ENCODE data around the gene ACSF3.

Gene ACSF3

GRCh38 chr16:89131783-89132182 lies 38.1 kb downstream of the ACSF3 start:
- DNase-seq (ENCODE audit: low read depth) = no peak

- no peak for DNase-seq (ENCODE audit: low read depth)
Measured at GRCh38 chr16:89132194-89133005, 38.7 kb downstream of the ACSF3 start.

GRCh38 chr16:89133457-89134127 lies 39.9 kb downstream of the ACSF3 start:
- DNase-seq (ENCODE audit: low read depth) = no peak

GRCh38 chr16:89134269-89134668 lies 40.6 kb downstream of the ACSF3 start:
- no peak for DNase-seq (ENCODE audit: low read depth)

- DNase-seq (ENCODE audit: low read depth) = no peak
Measured at GRCh38 chr16:89135166-89135565, 41.5 kb downstream of the ACSF3 start.

- no peak for DNase-seq (ENCODE audit: low read depth)
Measured at GRCh38 chr16:89135971-89136765, 42.5 kb downstream of the ACSF3 start.

- DNase-seq (ENCODE audit: low read depth) = no peak
Measured at GRCh38 chr16:89136931-89137330, 43.3 kb downstream of the ACSF3 start.

- no peak for DNase-seq (ENCODE audit: low read depth)
Measured at GRCh38 chr16:89137666-89138512, 44.2 kb downstream of the ACSF3 start.

GRCh38 chr16:89138513-89138795 lies 44.8 kb downstream of the ACSF3 start:
- DNase-seq (ENCODE audit: low read depth) = no peak

GRCh38 chr16:89138843-89139520 lies 45.3 kb downstream of the ACSF3 start:
- no peak for DNase-seq (ENCODE audit: low read depth)

GRCh38 chr16:89139907-89140361 lies 46.3 kb downstream of the ACSF3 start:
- no peak for DNase-seq (ENCODE audit: low read depth)

- no peak for DNase-seq (ENCODE audit: low read depth)
Measured at GRCh38 chr16:89140401-89140800, 46.7 kb downstream of the ACSF3 start.

- DNase-seq (ENCODE audit: low read depth) = no peak
Measured at GRCh38 chr16:89140981-89141883, 47.6 kb downstream of the ACSF3 start.

- DNase-seq (ENCODE audit: low read depth) = no peak
Measured at GRCh38 chr16:89141884-89142267, 48.2 kb downstream of the ACSF3 start.

GRCh38 chr16:89142474-89143195 lies 49.0 kb downstream of the ACSF3 start:
- no peak for DNase-seq (ENCODE audit: low read depth)

- no peak for DNase-seq (ENCODE audit: low read depth)
Measured at GRCh38 chr16:89143201-89143741, 49.6 kb downstream of the ACSF3 start.

GRCh38 chr16:89143911-89144675 lies 50.4 kb downstream of the ACSF3 start:
- DNase-seq (ENCODE audit: low read depth) = no peak

- DNase-seq (ENCODE audit: low read depth) = no peak
Measured at GRCh38 chr16:89144681-89145080, 51.0 kb downstream of the ACSF3 start.

Data from stimulated activated CD8-positive, alpha-beta memory T cell treated with anti-CD3 and anti-CD28 coated beads, Interleukin-15, amount 100 ng/mL, for 24 hours (primary cell).